IPS DF 4.7 (cell line): ENCODE data around the gene ASCC1.
"Not testable (repeated sequence)": the region's sequence is repeated elsewhere in the genome, so short reads cannot be mapped to it uniquely, and the experiment has no call there.

Experiments
- DNase-seq: peaks from one replicate; pipeline ENCODE4 v3.0.0-alpha.2; 2013; ENCODE audit warnings: low spot score; ENCODE audit errors: extremely low read depth

The ASCC1 gene

DNA sequence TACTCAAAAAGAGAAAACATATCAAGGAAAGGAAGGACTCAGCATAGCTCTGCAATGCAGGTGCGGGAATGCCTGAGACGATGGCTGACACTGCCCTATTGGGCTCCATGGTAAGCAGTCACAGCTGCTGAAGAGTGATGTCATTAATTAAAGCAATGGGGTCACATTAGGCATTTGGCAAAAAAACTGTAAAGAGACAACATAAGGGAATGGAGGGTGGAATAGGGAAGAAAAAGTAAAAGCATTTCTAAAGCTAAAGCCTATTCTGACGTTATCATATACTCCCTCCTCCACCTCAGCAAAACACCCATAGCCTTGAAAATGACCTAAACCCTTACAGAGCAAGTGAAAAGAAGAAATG, 89.2 kb downstream of the ASCC1 start:
- no peak for DNase-seq

DNA sequence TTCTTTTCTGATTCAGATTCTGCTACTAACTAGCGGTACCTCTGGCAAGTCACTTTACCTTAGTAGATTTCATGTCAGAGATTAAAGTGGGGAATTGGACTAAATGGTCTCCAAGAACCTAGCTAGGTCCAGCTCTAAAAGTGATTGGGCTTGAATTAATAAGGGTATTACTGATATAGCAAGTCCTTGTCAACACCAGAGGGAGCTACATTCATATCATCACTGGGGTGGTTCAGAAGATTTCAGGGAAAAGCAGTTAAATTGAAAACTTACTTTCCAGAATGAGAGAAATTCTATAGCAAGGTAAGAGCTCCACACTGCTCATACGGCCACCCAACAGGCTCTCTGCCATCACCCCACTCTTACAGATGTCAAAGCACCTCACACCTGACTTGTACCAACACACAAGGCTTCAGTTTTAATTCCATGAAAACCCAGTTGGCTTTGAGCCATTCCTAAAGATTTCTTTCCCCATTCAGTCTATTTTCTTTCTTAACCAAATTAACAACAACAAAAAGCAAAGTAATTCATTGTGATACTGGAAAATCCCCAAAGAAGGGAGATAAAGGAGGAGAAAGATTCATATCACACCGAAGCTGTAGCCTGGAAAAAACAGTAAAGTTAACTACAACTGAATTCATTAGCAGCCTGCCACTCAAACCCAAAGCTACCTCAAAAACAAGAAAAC, 89.7 kb downstream of the ASCC1 start:
- DNase-seq = no peak

DNA sequence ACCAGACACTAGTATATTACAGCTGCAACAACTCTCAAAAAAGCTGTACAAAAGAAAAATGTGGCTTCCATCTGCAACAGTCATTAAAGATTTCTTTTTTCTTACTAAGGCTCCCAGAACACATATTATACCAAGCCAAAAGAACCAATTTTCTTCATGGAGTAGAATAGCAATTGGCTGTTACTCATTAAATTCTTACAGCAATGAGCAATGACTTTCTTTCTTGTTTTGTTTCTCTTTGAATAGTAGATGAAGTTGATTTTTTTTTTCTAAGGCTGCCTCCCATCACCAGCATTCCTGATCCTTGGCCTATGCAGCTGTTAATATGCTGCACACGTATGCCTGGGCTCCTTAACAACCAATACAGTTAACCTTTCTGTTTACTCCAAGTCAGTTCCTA, 91.1 kb downstream of the ASCC1 start:
- no peak for DNase-seq

DNA sequence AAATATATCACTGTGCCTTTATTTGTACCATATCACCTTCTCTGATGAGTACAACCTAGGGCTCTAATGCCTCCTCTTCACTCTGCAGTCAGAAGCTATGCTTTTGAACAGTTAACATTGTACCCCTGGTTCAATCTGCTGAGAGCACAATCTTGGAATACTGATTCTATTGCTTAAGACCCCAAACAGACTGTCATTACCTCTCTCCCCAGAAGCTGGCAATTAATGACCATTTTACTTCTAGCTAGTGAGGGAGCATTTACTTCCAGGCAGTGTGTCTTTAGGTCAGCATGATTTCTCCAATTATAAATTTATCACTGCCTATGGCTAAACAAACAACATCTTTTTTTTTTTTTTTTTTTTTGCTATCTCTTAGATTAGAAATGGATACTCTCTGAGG, 91.7 kb downstream of the ASCC1 start:
- DNase-seq = no peak

DNA sequence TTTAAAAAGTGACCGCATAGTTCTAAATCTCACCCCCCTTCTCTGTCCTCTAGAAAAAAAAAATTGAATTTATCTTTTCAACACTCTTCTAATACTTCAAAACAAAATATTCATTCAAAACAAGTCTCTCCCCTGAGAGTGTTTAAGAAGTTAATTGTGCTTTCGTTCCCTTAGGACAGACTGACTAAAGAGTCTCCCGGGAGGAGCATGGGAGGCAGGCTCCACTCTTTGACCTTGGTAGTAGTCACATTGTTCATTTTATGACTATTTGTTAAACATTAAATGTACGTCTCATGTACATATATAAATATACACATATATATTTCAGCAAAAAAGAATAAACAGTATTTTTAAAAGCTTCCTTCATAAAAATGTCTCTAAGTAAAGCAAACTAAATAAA, 92.5 kb downstream of the ASCC1 start:
- no peak for DNase-seq

DNA sequence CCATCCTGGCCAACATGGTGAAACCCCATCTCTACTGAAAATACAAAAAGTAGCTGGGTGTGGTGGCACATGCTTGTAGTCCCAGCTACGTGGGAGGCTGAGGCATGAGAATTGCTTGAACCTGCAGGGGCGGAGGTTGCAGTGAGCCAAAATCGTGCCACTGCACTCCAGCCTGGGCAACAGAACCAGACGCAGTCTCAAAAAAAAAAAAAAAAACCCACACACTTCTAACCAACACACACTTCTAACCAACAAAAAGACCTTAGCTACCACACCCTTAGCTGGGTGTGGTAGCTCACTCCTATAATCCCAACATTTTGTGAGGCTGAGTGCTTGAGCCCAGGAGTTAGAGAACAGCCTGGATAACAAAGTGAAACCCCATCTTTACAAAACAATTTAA, 93.9 kb downstream of the ASCC1 start:
- DNase-seq = no peak

DNA sequence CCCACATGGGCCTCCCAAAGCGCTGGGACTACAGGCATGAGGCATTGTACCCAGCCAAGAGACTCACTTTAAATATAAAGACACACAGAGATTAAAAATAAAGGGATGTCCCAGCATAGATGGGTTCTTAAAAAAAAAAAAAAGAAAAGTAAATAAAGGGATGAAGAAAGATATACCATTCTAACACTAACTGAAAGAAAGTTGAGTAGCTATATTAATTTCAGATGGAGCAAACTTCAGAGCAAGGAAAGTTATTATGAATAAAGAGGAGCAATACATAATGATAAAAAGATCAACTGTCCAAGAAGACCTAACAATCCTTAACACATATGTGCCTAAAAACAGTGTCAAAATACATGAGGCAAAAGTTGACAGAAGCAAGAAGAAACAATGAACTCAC, 94.7 kb downstream of the ASCC1 start:
- DNase-seq = no peak

DNA sequence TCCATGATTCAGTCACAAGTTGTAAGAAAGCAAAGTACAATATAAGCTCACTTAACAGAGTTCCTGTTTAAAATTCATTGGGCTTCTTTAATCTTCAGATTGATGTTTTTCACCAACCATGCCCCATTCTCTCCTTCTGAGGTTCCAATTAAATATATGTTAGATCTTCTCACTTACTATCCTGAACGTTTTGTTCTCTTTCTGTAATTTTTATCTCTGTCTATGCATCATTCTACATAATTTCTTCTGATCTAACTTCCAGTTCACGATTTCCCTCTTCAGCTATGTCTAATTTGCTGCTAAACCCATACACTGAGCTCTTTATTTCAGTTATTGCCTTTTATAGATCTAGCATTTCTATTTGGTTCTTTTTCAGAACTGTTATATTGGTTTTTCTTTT, 99.7 kb downstream of the ASCC1 start:
- DNase-seq = no peak

DNA sequence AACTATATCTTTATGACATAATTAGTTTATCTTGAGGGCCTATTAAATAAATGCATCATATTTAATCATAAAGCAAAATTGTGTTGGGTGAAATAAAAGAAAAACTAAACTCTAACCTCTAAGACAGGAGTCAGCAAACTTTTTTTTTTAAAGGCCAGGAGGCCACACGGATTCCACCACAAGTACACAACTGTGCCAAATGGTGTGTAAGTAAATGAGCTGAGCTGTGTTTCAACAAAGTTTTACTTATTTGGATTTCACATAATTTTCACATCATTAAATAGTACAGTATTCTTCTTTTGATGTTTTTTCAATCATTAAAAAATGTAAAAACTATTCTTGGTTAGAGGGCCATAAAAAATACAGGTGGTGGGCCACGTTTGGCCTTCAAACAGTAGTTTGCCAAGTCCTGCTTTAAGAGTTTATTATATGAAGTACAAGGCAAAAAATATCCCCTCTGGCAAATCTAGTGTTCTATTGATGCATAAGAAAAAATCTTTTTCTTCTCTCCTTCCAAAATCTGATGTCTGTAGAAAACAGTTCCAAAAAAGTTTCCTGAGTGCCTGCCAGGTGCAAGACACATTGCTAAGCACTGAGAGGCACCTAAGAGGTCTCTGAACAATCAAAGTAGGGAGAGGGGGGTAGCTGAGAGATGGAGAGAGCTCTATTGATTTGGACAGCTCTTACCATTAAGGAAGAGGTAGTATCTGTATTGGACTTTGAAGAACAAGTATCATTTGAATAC, 101.2 kb downstream of the ASCC1 start:
- DNase-seq = no peak

DNA sequence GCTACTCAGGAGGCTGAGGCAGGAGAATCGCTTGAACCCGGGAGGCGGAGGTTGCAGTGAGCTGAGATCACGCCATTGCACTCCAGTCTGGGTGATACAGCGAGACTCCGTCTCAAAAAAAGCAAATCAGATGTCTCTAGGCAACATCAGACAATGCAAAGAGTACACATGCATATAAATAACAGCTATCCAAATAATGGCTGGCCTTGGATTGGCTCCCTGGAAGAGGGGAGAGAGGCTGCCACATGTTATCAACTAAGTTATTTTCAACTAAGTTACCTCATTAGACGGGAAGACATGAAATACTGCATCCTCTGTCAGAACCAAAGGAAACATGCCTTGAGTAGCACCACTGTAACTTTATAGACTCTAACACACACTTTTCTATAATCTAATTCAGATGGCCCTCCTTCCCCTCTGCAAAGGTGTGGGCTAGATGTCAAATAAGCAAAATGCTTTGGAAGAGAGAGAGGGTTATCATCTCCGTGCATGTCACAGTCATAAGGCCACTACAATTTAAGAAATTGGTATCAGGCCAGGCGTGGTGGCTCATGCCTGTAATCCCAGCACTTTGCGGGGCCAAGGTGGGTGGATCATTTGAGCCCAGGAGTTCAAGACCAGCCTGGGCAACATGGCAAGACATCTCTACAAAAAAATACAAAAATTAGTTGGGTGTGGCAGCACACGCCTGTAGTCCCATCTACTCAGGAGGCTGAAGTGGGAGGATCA, 105.2 kb downstream of the ASCC1 start:
- no peak for DNase-seq

DNA sequence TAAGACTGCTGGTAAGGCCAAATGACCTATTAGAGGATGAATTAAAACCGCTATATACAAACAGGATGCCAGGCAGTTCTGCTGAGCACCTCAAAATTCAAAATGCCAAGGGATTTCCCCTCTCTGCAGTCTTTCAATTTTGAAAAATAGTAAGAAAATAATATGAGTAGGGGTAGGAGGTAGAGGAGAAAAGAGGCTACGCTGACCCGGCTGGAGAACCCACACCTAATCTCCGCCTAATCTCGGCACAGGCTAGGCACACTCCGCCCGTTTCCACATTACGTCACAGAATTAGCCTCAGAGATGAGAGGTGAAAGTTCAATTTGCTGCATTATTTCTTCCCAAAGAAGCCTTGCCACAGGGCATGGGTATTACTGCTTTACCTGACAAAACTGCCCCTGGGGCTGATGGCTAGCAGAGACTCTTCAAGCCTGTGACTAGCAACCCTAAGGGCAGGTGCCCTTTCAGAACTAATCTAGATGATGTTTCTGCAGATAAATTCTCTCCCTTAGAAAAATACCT, 106.4 kb downstream of the ASCC1 start:
- DNase-seq = no peak

DNA sequence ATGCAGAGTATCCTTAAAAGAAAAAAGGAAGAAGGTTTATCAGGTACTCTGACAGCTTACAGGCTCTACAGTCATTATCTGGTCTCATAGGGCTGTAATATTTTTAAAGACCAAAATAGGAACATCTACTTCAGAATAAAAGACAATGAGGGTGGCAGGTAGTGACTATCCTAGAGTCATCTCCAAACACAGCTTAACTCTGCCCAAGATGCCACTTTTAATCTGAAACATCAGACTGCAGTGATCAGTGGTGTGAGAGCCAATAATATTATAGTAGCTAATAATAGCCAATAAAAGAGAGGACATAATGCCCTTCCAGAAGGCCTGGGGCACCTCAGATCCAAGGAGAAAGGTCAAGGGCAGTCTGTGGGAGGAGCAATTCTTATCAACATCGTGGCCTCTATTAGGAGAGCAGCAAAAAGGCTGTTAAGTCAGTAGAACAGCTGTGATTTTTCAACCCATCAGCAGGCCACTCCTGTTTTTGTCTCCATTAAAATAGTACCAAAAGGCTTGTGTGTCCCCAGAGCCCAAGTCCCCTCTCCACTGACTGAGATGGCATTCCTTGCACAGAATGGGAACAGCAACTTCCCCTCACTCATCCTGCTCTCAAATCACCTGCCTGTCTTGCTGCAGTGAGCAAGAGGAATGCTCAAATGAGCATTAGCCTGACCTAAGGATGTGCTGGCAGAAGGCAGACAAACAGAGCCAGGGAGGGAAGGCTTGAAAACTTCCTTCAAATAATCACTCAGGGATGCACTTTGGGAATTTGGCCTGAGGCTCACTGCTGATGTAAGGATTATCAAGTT, 107.0 kb downstream of the ASCC1 start:
- no peak for DNase-seq

DNA sequence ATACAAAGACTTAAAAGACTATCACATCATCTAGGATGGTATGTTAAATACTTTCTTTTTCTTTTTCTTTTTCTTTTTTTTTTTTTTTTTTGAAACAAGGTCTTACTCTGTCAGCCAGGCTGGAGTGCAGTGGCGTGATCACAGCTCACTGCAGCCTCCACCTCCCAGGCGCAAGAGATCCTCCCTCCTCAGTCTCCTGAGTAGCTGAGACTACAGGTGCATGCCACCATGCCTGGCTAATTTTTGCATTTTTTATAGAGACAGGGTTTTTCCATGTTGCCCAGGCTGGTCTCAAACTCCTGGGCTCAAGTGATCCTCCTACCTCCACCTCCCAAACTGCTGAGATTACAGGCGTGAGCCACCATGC, 108.1 kb downstream of the ASCC1 start:
- not testable (repeated sequence) for DNase-seq

DNA sequence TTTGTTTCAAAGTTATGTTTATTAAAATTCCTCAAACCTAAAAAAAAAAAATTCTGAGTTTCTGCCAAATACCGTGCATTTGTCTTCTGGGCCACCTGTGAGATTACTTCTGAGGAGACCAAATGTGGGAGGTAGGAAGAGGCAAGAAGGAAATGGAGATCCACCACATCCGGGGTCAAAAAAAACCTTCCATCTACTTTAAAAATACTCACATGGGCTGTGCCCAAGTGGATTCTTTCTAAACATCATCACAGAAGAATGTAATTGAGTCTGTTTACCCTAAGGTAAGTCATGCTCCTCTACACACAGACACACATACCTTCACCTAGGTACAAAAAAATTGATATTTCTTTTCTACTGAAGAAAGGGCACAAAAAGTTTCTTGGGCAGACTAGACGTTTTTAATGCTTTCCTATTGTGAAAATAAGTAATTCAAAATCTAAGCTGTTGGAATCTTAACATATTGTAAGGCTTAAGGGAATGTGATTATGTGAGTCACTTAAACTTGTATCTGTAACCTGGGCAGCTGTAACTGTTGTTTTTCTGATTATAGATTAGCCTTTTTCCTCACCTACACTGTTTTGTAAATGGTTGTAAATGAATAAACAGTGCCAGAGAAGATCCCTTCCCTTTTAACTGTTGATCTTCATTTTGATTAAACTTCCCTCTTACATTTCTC, 108.6 kb downstream of the ASCC1 start:
- DNase-seq = no peak

DNA sequence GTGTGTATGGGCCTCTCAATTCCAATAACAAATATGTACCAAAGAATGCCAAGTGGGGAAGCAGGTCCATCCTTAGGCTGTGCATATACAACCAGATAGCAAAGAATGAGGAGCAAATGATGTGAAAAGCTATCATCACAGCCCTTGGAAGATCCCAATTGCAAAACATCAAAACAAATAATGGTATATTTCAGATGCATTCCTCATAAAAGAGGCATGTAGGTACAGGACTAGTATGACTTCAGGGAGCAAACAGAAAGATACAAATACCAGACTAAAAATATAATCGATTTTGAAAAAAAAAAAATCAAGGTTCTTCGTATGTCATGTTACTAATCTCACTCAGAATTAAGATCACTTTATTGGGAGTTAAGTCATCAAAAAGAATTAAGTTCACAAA, 109.2 kb downstream of the ASCC1 start:
- DNase-seq = no peak

DNA sequence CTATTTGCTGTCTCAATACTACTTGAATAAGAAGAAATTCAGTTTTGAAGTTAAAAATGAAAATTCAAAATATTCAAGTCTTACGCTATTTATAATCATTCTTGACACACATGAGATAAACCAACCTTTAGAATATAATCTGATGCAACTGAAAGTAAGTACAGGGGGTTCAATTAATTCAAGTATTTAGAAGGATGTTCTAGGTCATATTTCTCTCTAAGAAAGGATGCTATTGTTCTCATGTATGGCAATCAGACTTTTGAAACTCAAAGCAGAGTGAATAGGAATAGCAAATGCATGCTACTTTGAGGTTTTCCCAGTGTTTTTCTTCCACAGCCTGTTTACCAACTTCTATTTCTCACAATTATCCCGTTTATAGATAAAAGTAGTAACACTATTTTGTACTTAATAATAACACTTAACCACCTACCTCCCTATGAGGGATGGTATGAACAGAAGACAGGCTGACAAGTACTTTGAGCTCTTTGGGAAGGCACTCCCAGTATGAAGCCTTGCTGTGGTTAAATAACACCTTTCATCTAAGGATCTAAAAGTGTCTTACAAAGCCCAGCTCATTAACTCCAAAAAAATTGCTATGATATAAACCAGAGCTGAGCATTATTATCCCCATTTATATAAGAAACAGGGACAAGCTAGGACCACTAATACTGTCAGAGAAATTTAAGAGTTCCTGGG, 109.8 kb downstream of the ASCC1 start:
- no peak for DNase-seq

DNA sequence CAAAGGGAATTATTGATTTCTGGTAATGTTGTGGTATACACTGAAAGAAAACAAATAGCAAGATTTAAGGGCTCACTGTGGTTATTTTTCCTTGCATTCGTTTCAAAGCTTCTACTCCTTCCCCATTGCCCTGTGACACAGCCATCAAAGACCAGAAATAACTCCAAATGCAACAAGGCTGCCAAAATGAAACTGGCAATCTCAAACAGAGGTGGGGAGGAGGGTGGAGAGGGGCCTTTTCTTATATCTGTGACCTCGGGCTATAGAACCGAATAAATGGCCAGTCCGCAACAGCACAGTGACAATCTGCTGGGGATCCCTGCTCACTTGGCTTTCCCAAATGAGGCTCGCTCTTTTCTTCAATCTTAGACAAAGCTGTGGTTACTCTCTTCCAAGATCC, 110.4 kb downstream of the ASCC1 start:
- DNase-seq = no peak

DNA sequence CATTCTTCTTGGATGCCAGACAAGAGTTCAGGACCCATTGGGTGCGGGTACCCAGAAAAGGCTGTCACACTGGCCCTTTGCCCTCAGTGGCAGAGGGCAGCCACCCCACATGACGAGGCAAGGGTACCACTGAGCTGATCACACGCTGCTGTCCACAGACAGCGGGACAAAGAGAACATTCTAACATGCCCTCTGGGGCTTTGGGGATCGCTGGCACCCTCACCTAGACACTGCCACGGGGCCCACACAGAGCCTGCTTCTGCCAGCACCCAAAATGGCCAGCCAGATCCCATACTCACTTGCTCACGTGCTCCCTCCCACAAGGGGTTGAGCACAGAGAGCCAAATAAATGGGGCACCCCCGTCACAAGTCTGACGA, 111.0 kb downstream of the ASCC1 start:
- DNase-seq = no peak

DNA sequence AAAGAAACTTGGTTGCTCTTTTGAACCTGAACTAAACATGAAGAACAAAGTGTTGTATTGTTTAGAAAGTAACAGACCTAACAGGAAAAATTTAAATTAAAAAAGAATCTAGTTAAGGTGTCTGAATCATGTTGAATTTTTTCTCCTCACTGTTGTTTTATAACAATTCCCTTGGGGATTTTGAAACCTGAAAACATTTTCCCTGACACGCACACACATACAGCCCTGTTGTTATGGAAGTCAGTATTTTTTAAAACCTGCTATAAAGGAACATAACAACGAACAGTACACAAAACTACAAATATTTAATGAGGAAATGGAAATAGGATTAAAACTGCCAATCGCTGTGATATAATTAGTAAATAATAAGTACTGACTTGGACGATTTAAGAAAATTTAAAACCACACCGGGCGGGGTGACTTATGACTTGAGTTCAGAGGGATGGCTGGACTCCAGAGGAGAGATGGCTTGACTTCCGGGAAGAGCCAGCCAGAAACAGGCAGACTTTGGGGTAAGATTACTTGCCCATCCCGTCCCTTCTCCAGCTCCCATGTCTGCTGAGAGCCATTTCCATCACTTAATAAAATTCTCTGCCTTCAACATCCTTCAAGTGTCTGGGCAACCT, 111.5 kb downstream of the ASCC1 start:
- no peak for DNase-seq

DNA sequence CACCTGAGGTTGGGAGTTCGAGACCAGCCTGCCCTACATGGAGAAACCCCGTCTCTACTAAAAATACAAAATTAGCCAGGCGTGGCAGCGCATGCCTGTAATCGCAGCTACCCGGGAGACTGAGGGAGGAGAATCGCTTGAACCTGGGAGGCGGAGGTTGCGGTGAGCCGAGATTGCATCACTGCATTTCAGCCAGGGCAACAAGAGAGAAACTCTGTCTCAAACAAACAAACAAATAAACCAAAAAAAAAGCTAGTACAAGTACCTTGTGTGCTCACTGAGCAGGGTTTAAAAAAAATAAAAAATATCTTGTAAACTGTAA, 116.5 kb downstream of the ASCC1 start:
- no peak for DNase-seq
